Measurements from ENCODE around the gene ATG4D. TPM values are rescaled to one million over a fixed set of nuclear protein-coding genes. Genes with fewer than 3 reads are reported as not detected.

Gene ATG4D
- total and polyA plus RNA-seq, 2 experiments from 2014 or later, result 15.1 to 55.5 TPM

GRCh38 chr19:10508036-10508435, 35.7 kb upstream of the ATG4D start:
- H3K79me2 ChIP-seq (replicated peaks; ENCODE audit: insufficient read depth), result no peaks in the 10 kb centered on the region

More at GRCh38 chr19:10508036-10508435, 35.7 kb upstream of the ATG4D start:
- Histone ChIP-seq H3F3A (replicated peaks; ENCODE audit: low read depth) (peaks cover 14% of the 10 kb centered on the region; the same call in 1 of the 2 replicates), H3K4me2 (no peak overlapping the region), H3K27me3 (ENCODE audit: insufficient read depth) (peaks cover 20% of the 10 kb centered on the region), H3K27ac (ENCODE audit: low read depth) (no peak overlapping the region), H3K36me3 (ENCODE audit: insufficient read depth) (no peaks in the 10 kb centered on the region), H3K4me1 (ENCODE audit: insufficient read depth) (peaks cover 7% of the 10 kb centered on the region; the same call in 1 of the 2 replicates), H3K9me2 (ENCODE audit: insufficient read depth) (no peaks in the 10 kb centered on the region), H3K4me3 (no peak overlapping the region), H2AFZ (no peak overlapping the region), H4K20me1 (replicated peaks; ENCODE audit: insufficient read depth) (no peaks in the 10 kb centered on the region)
- Mint-ChIP-seq H3K4me3 (no peak overlapping the region), H3K36me3 (ENCODE audit: low read depth) (no peaks in the 10 kb centered on the region), H3K27me3 (ENCODE audit: insufficient read depth, low read depth, poor library complexity) (peaks cover 26% of the 10 kb centered on the region), H3K9me3 (peaks cover 4% of the 10 kb centered on the region; the same call in 1 of the 3 replicates), H3K27ac (no peak overlapping the region), H3K4me1 (no peaks in the 10 kb centered on the region)
- no peak for DNase-seq (ENCODE audit: low spot score)
- ATAC-seq, result no peak
- TF ChIP-seq CTCF (conservative IDR thresholded peaks at IDR 0.05; ENCODE audit: low read depth in 2 of 2) (no peak), ZNF114 (CRISPR knock-in tag; IDR thresholded peaks at IDR 0.05) (no peak), EZH2phosphoT487 (IDR thresholded peaks at IDR 0.05; ENCODE audit: unreplicated experiment) (no peak), NANOG (IDR thresholded peaks at IDR 0.05; ENCODE audit: borderline replicate concordance) (no peak), EZH2 (IDR thresholded peaks at IDR 0.05; ENCODE audit: low read depth, unreplicated experiment) (no peak), JUNB (IDR thresholded peaks at IDR 0.05; ENCODE audit: unreplicated experiment) (no peak), CREB1 (CRISPR knock-in tag; IDR thresholded peaks at IDR 0.05; ENCODE audit: low read depth) (no peak), POLR2AphosphoS5 (IDR thresholded peaks at IDR 0.05; ENCODE audit: low read depth) (no peak), ZNF462 (CRISPR knock-in tag; IDR thresholded peaks at IDR 0.05) (no peak)
- TF ChIP-seq, protein P1, sequence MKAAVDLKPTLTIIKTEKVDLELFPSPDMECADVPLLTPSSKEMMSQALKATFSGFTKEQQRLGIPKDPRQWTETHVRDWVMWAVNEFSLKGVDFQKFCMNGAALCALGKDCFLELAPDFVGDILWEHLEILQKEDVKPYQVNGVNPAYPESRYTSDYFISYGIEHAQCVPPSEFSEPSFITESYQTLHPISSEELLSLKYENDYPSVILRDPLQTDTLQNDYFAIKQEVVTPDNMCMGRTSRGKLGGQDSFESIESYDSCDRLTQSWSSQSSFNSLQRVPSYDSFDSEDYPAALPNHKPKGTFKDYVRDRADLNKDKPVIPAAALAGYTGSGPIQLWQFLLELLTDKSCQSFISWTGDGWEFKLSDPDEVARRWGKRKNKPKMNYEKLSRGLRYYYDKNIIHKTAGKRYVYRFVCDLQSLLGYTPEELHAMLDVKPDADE (IDR thresholded peaks at IDR 0.05), result no peak

All from GM23338 (cell line).